Endothelial cell of umbilical vein (primary cell): Measurements from ENCODE around the gene INPP5A. TPM values are rescaled to one million over a fixed set of nuclear protein-coding genes. Genes with fewer than 3 reads are reported as not detected.

ENCODE experiments used
- BruUV-seq: library from RNA; stranded (reverse); fragments of 400-500 nt; replicated peaks from 2 replicates; lab custom pipeline; 2021; lab: Mats Ljungman, UMichigan
- CTCF ChIA-PET: fragments of 300-600, 350-600 bp; sonication (Branson Sonifier 250); formaldehyde crosslinking; loops from one replicate; lab custom pipeline; 2021; ENCODE audit warnings: antibody characterized with exemption, inconsistent platforms; lab: Charles Lee
- POLR2A ChIA-PET: fragments of 300-600, 350-600 bp; sonication (Branson Sonifier 250); formaldehyde crosslinking; loops from one replicate; lab custom pipeline; 2021; ENCODE audit warnings: antibody characterized with exemption, inconsistent platforms; lab: Charles Lee
- DNase-seq: peaks from one replicate; pipeline ENCODE4 v3.0.0-alpha.2; 2011; ENCODE audit warnings: low read depth, low spot score
- FAIRE-seq: peaks from 2 replicates; lab custom pipeline; 2011; peaks lifted over from hg19 to GRCh38; lab: Jason Lieb, UNC
- H2AFZ ChIP-seq: 2 replicates; pipeline ENCODE4 v1.6.0; 2012; ENCODE audit warnings: low read depth, low read length, control low read depth, inconsistent platforms
- H3K27ac ChIP-seq: 2 replicates; pipeline ENCODE4 v1.5.1; 2011; ENCODE audit warnings: low read depth, mild to moderate bottlenecking, control low read depth, low read length, moderate library complexity; ENCODE audit not compliant: insufficient read depth
- H3K27me3 ChIP-seq, 2 experiments: 2 replicates each; pipeline versions ENCODE4 v1.6.0 to v1.6.1; 2011; ENCODE audit warnings: low read length in 2 of 2, mixed read lengths in 1 of 2; ENCODE audit not compliant: control insufficient read depth in 2 of 2, insufficient read depth in 2 of 2
- H3K36me3 ChIP-seq, 2 experiments: 2 replicates in 1 of 2; 3 replicates in 1 of 2; pipeline ENCODE4 v1.5.1; 2011; ENCODE audit warnings: low read length in 2 of 2, mild to moderate bottlenecking in 1 of 2, moderate library complexity in 1 of 2; ENCODE audit not compliant: control insufficient read depth in 2 of 2, insufficient read depth in 2 of 2; ENCODE audit errors: extremely low read depth in 1 of 2
- H3K4me1 ChIP-seq: 3 replicates; pipeline ENCODE4 v1.5.1; 2011; ENCODE audit warnings: mild to moderate bottlenecking, low read length; ENCODE audit not compliant: control insufficient read depth, insufficient read depth; ENCODE audit errors: extremely low read depth
- H3K4me2 ChIP-seq: 2 replicates; pipeline ENCODE4 v1.6.1; 2011; ENCODE audit warnings: low read length, control low read depth, mixed read lengths; ENCODE audit not compliant: insufficient read depth
- H3K4me3 ChIP-seq, 3 experiments: fragments of 200-600 bp in 1 of 3; sonication (generic), shearing (Covaris generic) in 1 of 3; replicated peaks in 1 of 3; 2 replicates each; pipeline ENCODE4 v1.5.1; 2011 to 2016; ENCODE audit warnings: control low read depth in 3 of 3, low read length in 3 of 3, mild to moderate bottlenecking in 2 of 3, inconsistent platforms in 1 of 3, low read depth in 1 of 3, moderate library complexity in 1 of 3; ENCODE audit not compliant: insufficient read depth in 1 of 3
- H3K79me2 ChIP-seq: 2 replicates; pipeline ENCODE4 v1.6.0; 2012; ENCODE audit warnings: low read length, inconsistent platforms; ENCODE audit not compliant: control insufficient read depth, insufficient read depth
- H3K9ac ChIP-seq: replicated peaks from 2 replicates; pipeline ENCODE3; 2011; ENCODE audit warnings: low read length, control low read depth; ENCODE audit not compliant: insufficient read depth; ENCODE audit errors: extremely low read depth
- H3K9me1 ChIP-seq: replicated peaks from 3 replicates; pipeline ENCODE4 v1.6.0; 2011; ENCODE audit warnings: mild to moderate bottlenecking, low read length; ENCODE audit not compliant: control insufficient read depth, insufficient read depth; ENCODE audit errors: extremely low read depth
- H3K9me3 ChIP-seq: replicated peaks from 2 replicates; pipeline ENCODE4 v1.5.1; 2012; ENCODE audit warnings: low read length, inconsistent platforms; ENCODE audit not compliant: control insufficient read depth, insufficient read depth
- H4K20me1 ChIP-seq: replicated peaks from 2 replicates; pipeline ENCODE3; 2011; ENCODE audit warnings: mild to moderate bottlenecking, low read length; ENCODE audit not compliant: control insufficient read depth, insufficient read depth; ENCODE audit errors: extremely low read depth
- CTCF ChIP-seq, 2 donors: IDR thresholded peaks; 1 replicate in 1 of 2; 2 replicates in 1 of 2; pipeline ENCODE4 v1.5.1; 2011; ENCODE audit warnings: low read length in 2 of 2, mild to moderate bottlenecking in 2 of 2, moderate library complexity in 2 of 2, control low read depth in 1 of 2, inconsistent platforms in 1 of 2, low read depth in 1 of 2; ENCODE audit not compliant: insufficient read depth in 1 of 2; ENCODE audit errors: extremely low read depth in 1 of 2
- EZH2 ChIP-seq: IDR thresholded peaks from 2 replicates; pipeline ENCODE4 v1.6.1; 2012; ENCODE audit warnings: borderline replicate concordance, low read depth, mild to moderate bottlenecking, moderate library complexity, low read length, inconsistent platforms; ENCODE audit not compliant: severe bottlenecking
- FOS ChIP-seq: IDR thresholded peaks from 2 replicates; pipeline ENCODE4 v1.6.1; 2011; ENCODE audit warnings: mild to moderate bottlenecking, low read length, moderate library complexity, borderline replicate concordance; ENCODE audit not compliant: insufficient read depth
- GATA2 ChIP-seq: IDR thresholded peaks from 2 replicates; pipeline ENCODE4 v1.7.0; 2011; ENCODE audit warnings: low read depth, mild to moderate bottlenecking, moderate library complexity, mixed read lengths, low read length; ENCODE audit not compliant: insufficient read length, insufficient read depth
- JUN ChIP-seq: IDR thresholded peaks from 2 replicates; pipeline ENCODE4 v1.6.1; 2011; ENCODE audit warnings: borderline replicate concordance, low read depth; ENCODE audit not compliant: insufficient read length, insufficient read depth
- MYC ChIP-seq: IDR thresholded peaks from one replicate; pipeline ENCODE4 v1.6.1; 2011; ENCODE audit warnings: mild to moderate bottlenecking, low read depth, low read length
- POLR2A ChIP-seq: IDR thresholded peaks from 2 replicates; pipeline ENCODE4 v1.6.1; 2012; ENCODE audit warnings: low read depth, mild to moderate bottlenecking, control low read depth, low read length
- POLR2AphosphoS5 ChIP-seq: IDR thresholded peaks from 2 replicates; pipeline ENCODE4 v1.6.1; 2012; ENCODE audit warnings: low read depth, mild to moderate bottlenecking, control low read depth, low read length, moderate library complexity; ENCODE audit not compliant: insufficient read depth
- dilution Hi-C: fragments of 300-500 bp; cut with MboI; formaldehyde crosslinking; loops from one replicate; pipeline ENCODE4 v1.15.0; 2019; ENCODE audit warnings: low sequenced_read_pairs; ENCODE audit not compliant: extremely low pct_ligation_motif_present
- intact Hi-C: fragments of 100-400 bp; cut with micrococcal nuclease; formaldehyde crosslinking; loops from one replicate; pipeline ENCODE4 v1.10.0; 2022
- polyA plus RNA-seq, 4 experiments: library from polyadenylated mRNA; depleted of rRNA in 3 of 4; stranded (reverse) in 3 of 4; unstranded in 1 of 4; fragments of >200 nt; gene quantifications; 2 replicates each; pipeline versions ENCODE4 v1.2.1 to v1.2.3, GENCODE V29; 2011 to 2012; ENCODE audit warnings: missing spikeins in 1 of 4
- total RNA-seq: library from RNA; stranded (reverse); gene quantifications from 2 replicates; pipeline ENCODE4 v1.2.3, GENCODE V29; 2021
- TF ChIP-seq, protein P1 (sequence below): IDR thresholded peaks from 2 replicates; pipeline ENCODE4 v1.6.1; 2011; ENCODE audit not compliant: insufficient read depth, insufficient read length

Gene INPP5A
- total and polyA plus RNA-seq, 2 donors (not counting 3 experiments of a cell fraction or from before 2014, with no cell fraction given) = 22.9 to 33.2 TPM

GRCh38 chr10:132705173-132705572 lies 167.6 kb downstream of the INPP5A start:
- BruUV-seq = no TSS peak
- H3K9me3 ChIP-seq = no peaks in the 10 kb centered on the region
- no peak overlapping the region for H3K9ac ChIP-seq
- dilution Hi-C loops = no loop called here
- TF ChIP-seq POLR2A (no peak), GATA2 (no peak), MYC (no peak), POLR2AphosphoS5 (no peak), EZH2 (no peak), JUN (no peak), FOS (no peak)
- TF ChIP-seq, protein P1, sequence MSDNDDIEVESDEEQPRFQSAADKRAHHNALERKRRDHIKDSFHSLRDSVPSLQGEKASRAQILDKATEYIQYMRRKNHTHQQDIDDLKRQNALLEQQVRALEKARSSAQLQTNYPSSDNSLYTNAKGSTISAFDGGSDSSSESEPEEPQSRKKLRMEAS = no peak
- no peaks in the 10 kb centered on the region for H3K9me1 ChIP-seq
- no peak for FAIRE-seq
- no peak overlapping the region for H3K4me3 ChIP-seq
- no peaks in the 10 kb centered on the region for H3K79me2 ChIP-seq
- H3K27ac ChIP-seq = no peak overlapping the region
- H3K4me1 ChIP-seq = no peaks in the 10 kb centered on the region
- no peak overlapping the region for H3K4me2 ChIP-seq
- DNase-seq = no peak
- no peak overlapping the region for H2AFZ ChIP-seq
- ChIA-PET POLR2A (no interaction called here), CTCF (no interaction called here)
- no peaks in the 10 kb centered on the region for H4K20me1 ChIP-seq
- no peaks in the 10 kb centered on the region for H3K27me3 ChIP-seq
- H3K36me3 ChIP-seq = no peaks in the 10 kb centered on the region
- intact Hi-C loops = no loop called here

DNA sequence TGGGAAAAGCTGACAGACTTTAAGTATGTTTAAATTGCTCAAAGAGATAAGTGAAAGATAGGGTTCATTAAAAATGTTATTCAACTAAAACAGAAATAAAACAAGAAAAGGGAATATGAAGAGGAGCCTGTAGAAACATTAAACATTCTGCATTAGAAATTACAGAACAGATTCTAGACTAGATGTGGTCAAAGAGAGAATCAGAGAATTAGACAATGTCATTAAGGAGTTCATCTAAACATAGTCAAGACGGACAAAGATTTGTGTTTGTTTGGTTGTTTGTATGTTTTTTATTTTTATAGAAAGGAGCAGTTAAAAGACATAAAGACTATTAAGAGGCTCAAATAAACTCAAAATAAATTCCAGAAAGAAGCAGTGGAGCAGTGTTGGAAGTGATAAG lies 168.4 kb downstream of the INPP5A start:
- H3K79me2 ChIP-seq = no peaks in the 10 kb centered on the region
- intact Hi-C loops (no loop called here), dilution Hi-C loops (no loop called here)
- no peak overlapping the region for H3K4me3 ChIP-seq
- no peaks in the 10 kb centered on the region for H3K9me1 ChIP-seq
- DNase-seq (no peak), FAIRE-seq (no peak)
- no peaks in the 10 kb centered on the region for H3K9me3 ChIP-seq
- no peak overlapping the region for H3K27ac ChIP-seq
- no peak for TF ChIP-seq CTCF (IDR thresholded peaks at IDR 0.05; ENCODE audit: extremely low read depth in 1 of 2, insufficient read depth in 1 of 2, low read depth in 1 of 2, low read length in 2 of 2)
- no peaks in the 10 kb centered on the region for H3K36me3 ChIP-seq
- H3K4me2 ChIP-seq = no peak overlapping the region
- H3K4me1 ChIP-seq = no peaks in the 10 kb centered on the region
- H3K9ac ChIP-seq = no peak overlapping the region
- H3K27me3 ChIP-seq = no peaks in the 10 kb centered on the region
- ChIA-PET POLR2A (no interaction called here), CTCF (no interaction called here)
- H2AFZ ChIP-seq = no peak overlapping the region
- no TSS peak for BruUV-seq
- H4K20me1 ChIP-seq = no peaks in the 10 kb centered on the region
